Astrocyte (in vitro differentiated cells and primary cell): Measurements from ENCODE around the gene ACMSD. TPM values are rescaled to one million over a fixed set of nuclear protein-coding genes. Genes with fewer than 3 reads are reported as not detected.

Experiments used
- DNase-seq: peaks from one replicate; pipeline ENCODE4 v3.0.0-alpha.2; 2010; ENCODE audit warnings: low read depth
- FAIRE-seq: peaks from 2 replicates; lab custom pipeline; 2011; peaks lifted over from hg19 to GRCh38; lab: Jason Lieb, UNC
- H2AFZ ChIP-seq: 2 replicates; pipeline ENCODE4 v1.6.0; 2012; ENCODE audit warnings: low read depth, low read length, inconsistent platforms
- H3K27ac ChIP-seq: 2 replicates; pipeline ENCODE4 v1.5.1; 2011; ENCODE audit warnings: low read depth, low read length, inconsistent platforms
- H3K27me3 ChIP-seq: 2 replicates; pipeline ENCODE4 v1.6.0; 2011; ENCODE audit warnings: low read length, inconsistent platforms; ENCODE audit not compliant: insufficient read depth
- H3K36me3 ChIP-seq: 2 replicates; pipeline ENCODE4 v1.5.1; 2011; ENCODE audit warnings: low read length, inconsistent platforms; ENCODE audit not compliant: insufficient read depth
- H3K4me1 ChIP-seq: 2 replicates; pipeline ENCODE4 v1.5.1; 2011; ENCODE audit warnings: low read length, inconsistent platforms; ENCODE audit not compliant: insufficient read depth
- H3K4me2 ChIP-seq: 2 replicates; pipeline ENCODE4 v1.6.0; 2012; ENCODE audit warnings: low read length, inconsistent platforms
- H3K4me3 ChIP-seq: 2 replicates; pipeline ENCODE4 v1.5.1; 2011; ENCODE audit warnings: low read depth, mild to moderate bottlenecking, low read length, inconsistent platforms; ENCODE audit not compliant: insufficient read depth
- H3K79me2 ChIP-seq: 2 replicates; pipeline ENCODE4 v1.6.0; 2012; ENCODE audit warnings: mild to moderate bottlenecking, low read length, inconsistent platforms; ENCODE audit not compliant: insufficient read depth
- H3K9ac ChIP-seq: 2 replicates; pipeline ENCODE4 v1.6.0; 2012; ENCODE audit warnings: mild to moderate bottlenecking, low read length, inconsistent platforms
- H3K9me3 ChIP-seq: 2 replicates; pipeline ENCODE4 v1.5.1; 2012; ENCODE audit warnings: low read depth, mild to moderate bottlenecking, low read length, inconsistent platforms; ENCODE audit not compliant: insufficient read depth
- H4K20me1 ChIP-seq: 2 replicates; pipeline ENCODE4 v1.6.0; 2012; ENCODE audit warnings: low read length, inconsistent platforms; ENCODE audit not compliant: insufficient read depth
- H3K27ac Mint-ChIP-seq: one replicate; pipeline ENCODE4 v1.8.0; 2021; ENCODE audit warnings: mild to moderate bottlenecking, mixed read lengths; ENCODE audit not compliant: unreplicated experiment
- H3K27me3 Mint-ChIP-seq: one replicate; pipeline ENCODE4 v1.8.0; 2021; ENCODE audit warnings: low read depth, mixed read lengths; ENCODE audit not compliant: unreplicated experiment
- H3K36me3 Mint-ChIP-seq: one replicate; pipeline ENCODE4 v1.8.0; 2021; ENCODE audit warnings: low read depth, mixed read lengths; ENCODE audit not compliant: unreplicated experiment
- H3K4me1 Mint-ChIP-seq: one replicate; pipeline ENCODE4 v1.8.0; 2021; ENCODE audit warnings: low read depth, mixed read lengths; ENCODE audit not compliant: unreplicated experiment
- H3K4me3 Mint-ChIP-seq: one replicate; pipeline ENCODE4 v1.8.0; 2021; ENCODE audit warnings: mild to moderate bottlenecking, moderate library complexity, mixed read lengths; ENCODE audit not compliant: unreplicated experiment
- H3K9me3 Mint-ChIP-seq: one replicate; pipeline ENCODE4 v1.8.0; 2021; ENCODE audit warnings: mild to moderate bottlenecking, mixed read lengths; ENCODE audit not compliant: unreplicated experiment
- CTCF ChIP-seq: IDR thresholded peaks from 2 replicates; pipeline ENCODE4 v1.5.1; 2011; ENCODE audit warnings: low read depth, mild to moderate bottlenecking, inconsistent platforms, low read length, moderate library complexity; ENCODE audit not compliant: insufficient read depth
- EZH2 ChIP-seq: IDR thresholded peaks from 2 replicates; pipeline ENCODE4 v1.6.1; 2012; ENCODE audit warnings: mild to moderate bottlenecking, low read length, inconsistent platforms; ENCODE audit not compliant: insufficient read depth
- total RNA-seq: library from RNA; stranded (reverse); gene quantifications from 2 replicates; pipeline ENCODE4 v1.2.1, GENCODE V29; 2021

The ACMSD gene
- total RNA-seq, 1 donor from 2014 or later: not detected

DNA sequence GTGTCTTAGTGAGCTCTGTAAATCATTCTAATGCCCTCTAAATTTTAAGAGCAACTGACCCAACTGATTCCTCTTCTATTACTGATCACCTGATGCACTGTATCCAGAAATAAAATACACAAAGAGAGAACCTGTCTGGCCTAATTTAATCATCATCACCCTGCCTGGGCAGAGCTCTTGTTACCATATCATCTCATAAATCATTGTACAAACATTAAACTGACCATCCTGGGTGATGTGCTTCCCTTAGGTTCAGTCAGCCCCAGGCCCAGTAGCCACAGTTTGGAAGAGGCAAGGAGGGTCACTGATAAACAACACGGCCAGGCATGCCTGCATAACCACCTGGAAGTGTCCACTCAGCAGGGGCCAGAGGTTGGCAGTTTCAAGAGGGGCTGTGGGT is 22.7 kb upstream of the ACMSD start:
- no peak for TF ChIP-seq EZH2
- TF ChIP-seq CTCF: no peak
- H3K27ac Mint-ChIP-seq: no peak overlapping the region
- peaks cover 4% of the 10 kb centered on the region for H3K36me3 Mint-ChIP-seq
- H3K4me2 ChIP-seq: no peak overlapping the region
- H3K4me3 ChIP-seq: no peak overlapping the region
- H3K27me3 ChIP-seq: no peaks in the 10 kb centered on the region
- no peaks in the 10 kb centered on the region for H3K36me3 ChIP-seq
- H3K4me1 Mint-ChIP-seq: peaks cover 8% of the 10 kb centered on the region
- peaks cover 13% of the 10 kb centered on the region for H3K9me3 Mint-ChIP-seq
- H3K27me3 Mint-ChIP-seq: peaks cover 11% of the 10 kb centered on the region
- FAIRE-seq (no peak), DNase-seq (no peak)
- H3K4me3 Mint-ChIP-seq: no peak overlapping the region
- H3K79me2 ChIP-seq: no peaks in the 10 kb centered on the region
- no peak overlapping the region for H3K9ac ChIP-seq
- H2AFZ ChIP-seq: no peak overlapping the region
- no peaks in the 10 kb centered on the region for H4K20me1 ChIP-seq
- H3K9me3 ChIP-seq: peaks cover 4% of the 10 kb centered on the region
- peaks cover 13% of the 10 kb centered on the region for H3K4me1 ChIP-seq
- H3K27ac ChIP-seq: no peak overlapping the region

DNA sequence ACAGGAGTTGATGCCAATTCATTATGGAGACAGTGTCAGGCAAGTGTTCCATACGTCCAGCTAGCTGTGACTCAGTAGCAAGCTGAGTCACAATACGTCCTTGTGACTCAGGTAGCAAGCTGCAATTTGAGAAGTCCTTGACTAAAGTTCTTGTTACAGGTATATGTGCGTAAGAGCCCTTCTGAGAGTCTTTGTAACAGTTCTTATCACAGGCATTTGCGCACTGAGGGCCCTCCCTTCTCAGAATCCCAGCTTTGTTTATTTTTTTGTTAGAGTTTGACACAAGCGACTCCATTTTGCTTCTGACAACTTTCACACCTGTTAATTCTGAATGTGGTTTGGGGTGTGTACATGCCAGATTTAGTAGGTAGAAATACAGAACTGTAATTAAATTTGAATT is 20.1 kb upstream of the ACMSD start:
- peaks cover 1% of the 10 kb centered on the region for H3K36me3 Mint-ChIP-seq
- H3K27ac Mint-ChIP-seq: no peak overlapping the region
- TF ChIP-seq EZH2: no peak
- no peak for TF ChIP-seq CTCF
- Histone ChIP-seq H3K4me3 (no peak overlapping the region), H3K27ac (no peak overlapping the region), H3K27me3 (no peaks in the 10 kb centered on the region), H3K79me2 (no peaks in the 10 kb centered on the region), H3K36me3 (no peaks in the 10 kb centered on the region), H3K9ac (no peak overlapping the region), H4K20me1 (no peaks in the 10 kb centered on the region), H3K9me3 (no peaks in the 10 kb centered on the region), H3K4me1 (peaks cover 13% of the 10 kb centered on the region), H2AFZ (no peak overlapping the region), H3K4me2 (no peak overlapping the region)
- no peak overlapping the region for H3K4me3 Mint-ChIP-seq
- peaks cover 8% of the 10 kb centered on the region for H3K4me1 Mint-ChIP-seq
- FAIRE-seq (no peak), DNase-seq (peak; percentile 67)
- H3K27me3 Mint-ChIP-seq: peaks cover 11% of the 10 kb centered on the region
- H3K9me3 Mint-ChIP-seq: no peaks in the 10 kb centered on the region

DNA sequence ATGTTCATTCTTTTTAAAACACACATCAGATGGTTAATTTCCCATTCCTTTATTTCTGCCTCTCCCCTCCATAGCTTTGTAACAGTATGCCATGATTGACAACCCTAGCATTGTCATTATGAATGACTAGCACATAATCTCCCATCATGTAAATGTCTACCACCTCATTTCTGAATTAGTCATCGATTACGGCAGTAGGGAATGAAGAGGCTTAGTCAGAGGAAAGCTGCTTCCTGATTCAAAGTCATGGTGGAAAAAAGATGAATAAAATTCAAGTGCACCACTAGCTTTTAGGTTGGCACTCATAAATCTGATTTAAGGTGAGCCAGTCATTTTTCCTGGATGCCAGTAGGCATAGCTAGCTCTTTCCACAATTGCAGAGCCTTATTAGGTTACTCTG is 19.1 kb upstream of the ACMSD start:
- H3K27me3 ChIP-seq: no peaks in the 10 kb centered on the region
- Mint-ChIP-seq H3K27ac (no peak overlapping the region), H3K4me1 (peaks cover 8% of the 10 kb centered on the region), H3K27me3 (peaks cover 7% of the 10 kb centered on the region), H3K4me3 (no peak overlapping the region), H3K9me3 (no peaks in the 10 kb centered on the region), H3K36me3 (peaks cover 1% of the 10 kb centered on the region)
- H3K79me2 ChIP-seq: no peaks in the 10 kb centered on the region
- peak overlapping the region; percentile 26 for H3K27ac ChIP-seq
- no peaks in the 10 kb centered on the region for H3K36me3 ChIP-seq
- peak overlapping the region; percentile 17 for H3K4me2 ChIP-seq
- no peak overlapping the region for H3K4me3 ChIP-seq
- H2AFZ ChIP-seq: no peak overlapping the region
- no peaks in the 10 kb centered on the region for H4K20me1 ChIP-seq
- H3K9ac ChIP-seq: no peak overlapping the region
- peak; percentile 9 for FAIRE-seq
- H3K9me3 ChIP-seq: no peaks in the 10 kb centered on the region
- DNase-seq: peak; percentile 78
- peaks cover 13% of the 10 kb centered on the region for H3K4me1 ChIP-seq
- no peak for TF ChIP-seq EZH2
- TF ChIP-seq CTCF: no peak
